HepG2 (cell line): Measurements from ENCODE around the gene WDR3.

Source experiments
- BCL6 ChIP-seq: IDR thresholded peaks from 2 replicates; pipeline ENCODE4 v1.6.1; 2016; ENCODE audit warnings: missing genetic modification reagents, missing compliant biosample characterization
- BCLAF1 ChIP-seq: fragments of 450-650 bp; IDR thresholded peaks from 2 replicates; pipeline ENCODE4 v1.6.1; 2017; ENCODE audit warnings: mild to moderate bottlenecking
- CTCF ChIP-seq: sonication (generic); formaldehyde crosslinking; IDR thresholded peaks from 2 replicates; pipeline ENCODE4 v1.5.0; 2020; ENCODE audit warnings: mild to moderate bottlenecking, missing genetic modification reagents, moderate library complexity
- POLR2A ChIP-seq, 2 experiments: IDR thresholded peaks; 2 replicates each; pipeline ENCODE4 v1.6.1; 2011; ENCODE audit warnings: low read depth in 2 of 2, low read length in 2 of 2, mild to moderate bottlenecking in 1 of 2, moderate library complexity in 1 of 2; ENCODE audit not compliant: insufficient read depth in 1 of 2
- POLR2AphosphoS5 ChIP-seq: IDR thresholded peaks from 2 replicates; pipeline ENCODE4 v1.6.1; 2012; ENCODE audit warnings: low read depth, low read length
- SMARCC2 ChIP-seq: fragments of 450-650 bp; IDR thresholded peaks from 2 replicates; pipeline ENCODE4 v1.6.1; 2017; ENCODE audit warnings: antibody characterized with exemption, mild to moderate bottlenecking
- TCF7 ChIP-seq: sonication (generic); IDR thresholded peaks from 2 replicates; pipeline ENCODE4 v1.6.1; 2016; ENCODE audit warnings: antibody characterized with exemption, low read depth
- THAP11 ChIP-seq: IDR thresholded peaks from 2 replicates; pipeline ENCODE4 v1.6.1; 2016; ENCODE audit warnings: missing biosample characterization, missing genetic modification reagents
- UBTF ChIP-seq: sonication (generic); formaldehyde crosslinking; IDR thresholded peaks from 2 replicates; pipeline ENCODE4 v1.4.0; 2020; ENCODE audit warnings: mild to moderate bottlenecking, missing genetic modification reagents
- ZNF138 ChIP-seq: sonication (generic); formaldehyde crosslinking; IDR thresholded peaks from 2 replicates; pipeline ENCODE4 v1.5.0; 2020; ENCODE audit warnings: mild to moderate bottlenecking, low read depth, missing genetic modification reagents
- ZNF207 ChIP-seq: fragments of 450-650 bp; IDR thresholded peaks from 2 replicates; pipeline ENCODE4 v1.6.1; 2016; ENCODE audit warnings: antibody characterized with exemption, borderline replicate concordance
- ZNF547 ChIP-seq: sonication (generic); formaldehyde crosslinking; IDR thresholded peaks from 2 replicates; pipeline ENCODE4 v1.5.1; 2020; ENCODE audit warnings: mild to moderate bottlenecking, missing genetic modification reagents
- ZNF792 ChIP-seq: IDR thresholded peaks from 2 replicates; pipeline ENCODE4 v1.6.1; 2016

- no peak for TF ChIP-seq POLR2AphosphoS5
- no peak for TF ChIP-seq CTCF
- TF ChIP-seq ZNF207 = no peak
- TF ChIP-seq ZNF792 (CRISPR knock-in tag) = no peak
- no peak for TF ChIP-seq THAP11 (CRISPR knock-in tag)
- no peak for TF ChIP-seq ZNF547 (CRISPR knock-in tag)
- no peak for TF ChIP-seq BCLAF1
- TF ChIP-seq UBTF = no peak
- no peak for TF ChIP-seq TCF7
- no peak for TF ChIP-seq SMARCC2
- TF ChIP-seq BCL6 = no peak
- no peak for TF ChIP-seq ZNF138 (CRISPR knock-in tag)
- no peak for TF ChIP-seq POLR2A (IDR thresholded peaks at IDR 0.05; ENCODE audit: insufficient read depth in 1 of 2, low read depth in 2 of 2, low read length in 2 of 2)
Observed at GRCh38 chr1:117985239-117985638, 55.7 kb downstream of the WDR3 start.
